HG03103 (cell line): ENCODE results near the gene SSR1.

Source experiments
- ATAC-seq: cut with Tn5 transposase; IDR thresholded peaks from one replicate; pipeline ENCODE4 v1.9.1; 2021; ENCODE audit warnings: low read depth; ENCODE audit not compliant: unreplicated experiment

Gene SSR1

DNA sequence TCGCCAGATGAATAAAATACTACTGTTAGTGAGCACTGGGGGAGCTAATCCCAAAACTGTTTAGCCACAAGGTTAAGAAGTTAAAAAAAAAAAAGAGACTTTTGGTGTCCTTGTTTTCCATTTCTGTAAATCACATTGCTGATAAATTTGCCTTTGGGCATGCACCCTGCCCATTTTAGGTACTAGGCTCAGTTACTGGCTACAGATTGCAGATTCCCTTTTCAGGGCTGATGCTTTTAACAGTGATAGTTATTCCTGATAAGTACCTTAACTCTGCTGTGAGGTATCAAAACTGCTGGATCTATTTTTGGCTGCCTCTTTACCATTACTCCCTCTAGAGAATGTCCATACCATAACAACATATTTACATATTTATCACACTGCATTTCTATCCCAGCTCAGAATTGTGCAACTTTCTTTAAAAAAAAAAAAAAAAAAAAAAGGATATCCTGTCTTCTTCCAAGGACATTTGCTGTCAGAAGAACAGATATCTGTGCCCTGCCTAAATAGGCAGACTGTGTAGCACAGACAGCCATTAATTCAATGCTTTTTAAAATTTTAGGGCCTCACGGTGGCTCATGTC is 94.5 kb downstream of the SSR1 start:
- no peak for ATAC-seq
